ENCODE measurements around the gene CIAO3.

The CIAO3 gene

GRCh38 chr16:736936-737481 is 3.8 kb downstream of the CIAO3 start:
- in situ Hi-C loops (cut with HindIII; ENCODE audit: low sequenced_read_pairs): no loop called here

GRCh38 chr16:735982-736453 is 4.8 kb downstream of the CIAO3 start:
- in situ Hi-C loops (cut with HindIII; ENCODE audit: low sequenced_read_pairs): no loop called here

GRCh38 chr16:734981-735881 is 5.6 kb downstream of the CIAO3 start:
- in situ Hi-C loops (cut with HindIII; ENCODE audit: low sequenced_read_pairs): no loop called here

- in situ Hi-C loops (cut with HindIII; ENCODE audit: low sequenced_read_pairs): no loop called here
Measured at GRCh38 chr16:734208-734980, 6.4 kb downstream of the CIAO3 start.

GRCh38 chr16:733382-734207 is 7.2 kb downstream of the CIAO3 start:
- in situ Hi-C loops (cut with HindIII; ENCODE audit: low sequenced_read_pairs): no loop called here

GRCh38 chr16:732936-733335 is 7.9 kb downstream of the CIAO3 start:
- in situ Hi-C loops (cut with HindIII; ENCODE audit: low sequenced_read_pairs): no loop called here

- in situ Hi-C loops (cut with HindIII; ENCODE audit: low sequenced_read_pairs): no loop called here
Measured at GRCh38 chr16:732332-732731, 8.5 kb downstream of the CIAO3 start.

GRCh38 chr16:730666-731509 is 9.9 kb downstream of the CIAO3 start:
- in situ Hi-C loops (cut with HindIII; ENCODE audit: low sequenced_read_pairs): no loop called here

GRCh38 chr16:729768-730665 is 10.8 kb downstream of the CIAO3 start:
- in situ Hi-C loops (cut with HindIII; ENCODE audit: low sequenced_read_pairs): no loop called here

GRCh38 chr16:728890-729744 is 11.7 kb downstream of the CIAO3 start:
- in situ Hi-C loops (cut with HindIII; ENCODE audit: low sequenced_read_pairs): no loop called here

- in situ Hi-C loops (cut with HindIII; ENCODE audit: low sequenced_read_pairs): no loop called here
Measured at GRCh38 chr16:728131-728889, 12.5 kb downstream of the CIAO3 start.

- in situ Hi-C loops (cut with HindIII; ENCODE audit: low sequenced_read_pairs): no loop called here
Measured at GRCh38 chr16:727291-727977, 13.4 kb downstream of the CIAO3 start.

- in situ Hi-C loops (cut with HindIII; ENCODE audit: low sequenced_read_pairs): no loop called here
Measured at GRCh38 chr16:726438-727290, 14.1 kb downstream of the CIAO3 start, which contains the start of the genes CCDC78 and HAGHL. Gene CCDC78, minus strand, starts transcription at chr16:726443. Its CDS starts 76 bp downstream, at chr16:726367. Gene HAGHL, plus strand, starts transcription at chr16:727106. Its CDS starts 404 bp downstream, at chr16:727510.

GRCh38 chr16:726188-726437 is 14.7 kb downstream of the CIAO3 start:
- in situ Hi-C loops (cut with HindIII; ENCODE audit: low sequenced_read_pairs): no loop called here

- in situ Hi-C loops (cut with HindIII; ENCODE audit: low sequenced_read_pairs): no loop called here
Measured at GRCh38 chr16:725463-726187, 15.2 kb downstream of the CIAO3 start.
